H9 (cell line): ENCODE measurements around the gene TTC9. TPM values are rescaled to one million over a fixed set of nuclear protein-coding genes. Genes with fewer than 3 reads are reported as not detected.
A peak's percentile ranks its signal among the peaks of the same experiment; 100 is the strongest.

Experiments
- DNase-seq: peaks from one replicate; pipeline ENCODE4 v3.0.0-alpha.2; 2017
- H2AFZ ChIP-seq: one replicate; pipeline ENCODE4 v1.6.1; 2013; ENCODE audit warnings: mild to moderate bottlenecking, low read length, control low read depth, moderate library complexity
- H2AK5ac ChIP-seq: 2 replicates; pipeline ENCODE4 v1.6.1; 2013; ENCODE audit warnings: low read length, control low read depth, mixed read lengths; ENCODE audit not compliant: insufficient read length
- H2BK120ac ChIP-seq: one replicate; pipeline ENCODE4 v1.6.1; 2013; ENCODE audit warnings: low read depth, mild to moderate bottlenecking, low read length, control low read depth, inconsistent platforms; ENCODE audit not compliant: poor library complexity, severe bottlenecking
- H2BK12ac ChIP-seq: 2 replicates; pipeline ENCODE4 v1.6.1; 2013; ENCODE audit warnings: low read length, control low read depth, mixed read lengths, low read depth; ENCODE audit not compliant: insufficient read length
- H2BK15ac ChIP-seq: 2 replicates; pipeline ENCODE4 v1.6.1; 2013; ENCODE audit warnings: low read depth, low read length, control low read depth
- H2BK20ac ChIP-seq: one replicate; pipeline ENCODE4 v1.6.1; 2013; ENCODE audit warnings: low read depth, mild to moderate bottlenecking, low read length, control low read depth, inconsistent platforms; ENCODE audit not compliant: poor library complexity, severe bottlenecking
- H2BK5ac ChIP-seq: 2 replicates; pipeline ENCODE4 v1.6.1; 2013; ENCODE audit warnings: low read length, control low read depth, mixed read lengths; ENCODE audit not compliant: insufficient read length
- H3K14ac ChIP-seq: 2 replicates; pipeline ENCODE4 v1.6.1; 2013; ENCODE audit warnings: low read length, control low read depth; ENCODE audit not compliant: insufficient read depth
- H3K18ac ChIP-seq: 2 replicates; pipeline ENCODE4 v1.6.1; 2013; ENCODE audit warnings: low read depth, mild to moderate bottlenecking, mixed read lengths, low read length, control low read depth; ENCODE audit not compliant: insufficient read length
- H3K23ac ChIP-seq: 2 replicates; pipeline ENCODE4 v1.6.1; 2013; ENCODE audit warnings: low read length, control low read depth, mixed read lengths, low read depth; ENCODE audit not compliant: insufficient read length
- H3K23me2 ChIP-seq: 2 replicates; pipeline ENCODE4 v1.6.1; 2013; ENCODE audit warnings: low read depth, mild to moderate bottlenecking, mixed read lengths, low read length, control low read depth; ENCODE audit not compliant: insufficient read length, poor library complexity, severe bottlenecking
- H3K27ac ChIP-seq: 2 replicates; pipeline ENCODE4 v1.5.1; 2013; ENCODE audit warnings: low read length, control low read depth, mixed read lengths, low read depth; ENCODE audit not compliant: insufficient read length
- H3K27me3 ChIP-seq: 2 replicates; pipeline ENCODE4 v1.6.1; 2013; ENCODE audit warnings: low read length, control low read depth, inconsistent platforms; ENCODE audit not compliant: insufficient read depth
- H3K4ac ChIP-seq: 2 replicates; pipeline ENCODE4 v1.6.1; 2013; ENCODE audit warnings: low read depth, mild to moderate bottlenecking, control low read depth, inconsistent platforms, low read length, moderate library complexity
- H3K4me1 ChIP-seq: 2 replicates; pipeline ENCODE4 v1.6.1; 2013; ENCODE audit warnings: low read length, control low read depth, inconsistent platforms; ENCODE audit not compliant: insufficient read depth
- H3K4me2 ChIP-seq: 2 replicates; pipeline ENCODE4 v1.6.1; 2013; ENCODE audit warnings: low read length, control low read depth, mixed read lengths; ENCODE audit not compliant: insufficient read length, insufficient read depth
- H3K56ac ChIP-seq: 2 replicates; pipeline ENCODE4 v1.6.1; 2013; ENCODE audit warnings: low read depth, mild to moderate bottlenecking, mixed read lengths, low read length, control low read depth; ENCODE audit not compliant: insufficient read length
- H3K79me1 ChIP-seq: 2 replicates; pipeline ENCODE4 v1.6.1; 2013; ENCODE audit warnings: low read depth, mild to moderate bottlenecking, moderate library complexity, low read length, control low read depth, inconsistent platforms; ENCODE audit not compliant: insufficient read depth, poor library complexity, severe bottlenecking
- H3K79me2 ChIP-seq: 2 replicates; pipeline ENCODE4 v1.6.1; 2013; ENCODE audit warnings: low read length, control low read depth, inconsistent platforms; ENCODE audit not compliant: insufficient read depth
- H3K9ac ChIP-seq: 2 replicates; pipeline ENCODE4 v1.6.1; 2013; ENCODE audit warnings: low read length, control low read depth, mixed read lengths; ENCODE audit not compliant: insufficient read length; ENCODE audit errors: extremely low read depth
- H3K9me3 ChIP-seq: one replicate; pipeline ENCODE4 v1.6.1; 2013; ENCODE audit warnings: low read depth, low read length, inconsistent platforms; ENCODE audit not compliant: control insufficient read depth
- H3T11ph ChIP-seq: one replicate; pipeline ENCODE4 v1.6.1; 2013; ENCODE audit warnings: mild to moderate bottlenecking, low read length, control low read depth, inconsistent platforms
- H4K20me1 ChIP-seq: one replicate; pipeline ENCODE4 v1.6.1; 2013; ENCODE audit not compliant: control insufficient read depth, insufficient read length, insufficient read depth
- H4K5ac ChIP-seq: 2 replicates; pipeline ENCODE4 v1.6.1; 2013; ENCODE audit warnings: low read depth, mild to moderate bottlenecking, mixed read lengths, low read length, control low read depth; ENCODE audit not compliant: insufficient read length
- H4K8ac ChIP-seq: replicated peaks from 2 replicates; pipeline ENCODE4 v1.6.1; 2013; ENCODE audit warnings: low read length, control low read depth, mixed read lengths, low read depth; ENCODE audit not compliant: insufficient read length
- H4K91ac ChIP-seq: 2 replicates; pipeline ENCODE4 v1.6.1; 2013; ENCODE audit warnings: low read depth, mild to moderate bottlenecking, moderate library complexity, mixed read lengths, low read length, control low read depth; ENCODE audit not compliant: insufficient read length
- H3K27ac Mint-ChIP-seq, 3 experiments: 2 replicates in 2 of 3; 3 replicates in 1 of 3; pipeline ENCODE4 v1.8.0; 2020 to 2021; ENCODE audit warnings: mixed read lengths in 3 of 3, mild to moderate bottlenecking in 1 of 3, moderate library complexity in 1 of 3
- H3K27me3 Mint-ChIP-seq: 2 replicates; pipeline ENCODE4 v1.8.0; 2021; ENCODE audit warnings: low read depth, mild to moderate bottlenecking, moderate library complexity, mixed read lengths
- H3K36me3 Mint-ChIP-seq, 3 experiments: 2 replicates in 2 of 3; 3 replicates in 1 of 3; pipeline ENCODE4 v1.8.0; 2020 to 2021; ENCODE audit warnings: low read depth in 3 of 3, mixed read lengths in 3 of 3; ENCODE audit not compliant: insufficient read depth in 1 of 3
- H3K4me1 Mint-ChIP-seq, 2 experiments: 2 replicates each; pipeline ENCODE4 v1.8.0; 2020; ENCODE audit warnings: mixed read lengths in 2 of 2
- H3K4me3 Mint-ChIP-seq, 2 experiments: 2 replicates in 1 of 2; 3 replicates in 1 of 2; pipeline ENCODE4 v1.8.0; 2020 to 2021; ENCODE audit warnings: mild to moderate bottlenecking in 2 of 2, mixed read lengths in 2 of 2, moderate library complexity in 1 of 2
- H3K9me3 Mint-ChIP-seq, 2 experiments: 2 replicates in 1 of 2; 3 replicates in 1 of 2; pipeline ENCODE4 v1.8.0; 2020; ENCODE audit warnings: mild to moderate bottlenecking in 2 of 2, mixed read lengths in 2 of 2, moderate library complexity in 1 of 2
- CTCF ChIP-seq: fragments of 200-600 bp; sonication (generic); conservative IDR thresholded peaks from 3 replicates; pipeline ENCODE4 v1.8.0; 2021; ENCODE audit warnings: antibody characterized with exemption, mild to moderate bottlenecking
- WGBS: extraction: QIAGEN DNeasy Blood & Tissue Kit; methylation state at CpG from one replicate; pipeline ENCODE4 v1.1.7; 2013; ENCODE audit warnings: missing lambda C conversion rate, low lambda C conversion rate, mixed read lengths; ENCODE audit not compliant: insufficient read length; ENCODE audit errors: extremely low coverage; 5-methylcytosine and 5-hydroxymethylcytosine counted together
- total RNA-seq: library from RNA; stranded (reverse); gene quantifications from 2 replicates; pipeline ENCODE4 v1.2.1, GENCODE V29; 2021

Gene TTC9
- total RNA-seq, 1 experiment from 2014 or later: 17.4 TPM

- H4K20me1 ChIP-seq: no peaks in the 10 kb centered on the region
- no peak overlapping the region for H3K23ac ChIP-seq
- no peak overlapping the region for H4K5ac ChIP-seq
- no peak overlapping the region for H3K18ac ChIP-seq
- H3T11ph ChIP-seq: no peak overlapping the region
- no peaks in the 10 kb centered on the region for H3K9me3 Mint-ChIP-seq
- no peak for DNase-seq
- no peak overlapping the region for H2BK12ac ChIP-seq
- H3K14ac ChIP-seq: no peak overlapping the region
- H3K27ac Mint-ChIP-seq: 0 out of 7 replicates have a peak overlapping the region, but pooled peaks of 1 of the 3 experiments have one; percentile 29
- no CpG with 5 or more reads among the region's 6 CpGs for WGBS
- H3K4me2 ChIP-seq: no peak overlapping the region
- no peaks in the 10 kb centered on the region for H3K9me3 ChIP-seq
- peak overlapping the region; percentile 88 for H3K27ac ChIP-seq
- H2BK20ac ChIP-seq: peak overlapping the region; percentile 49
- no peak overlapping the region for H2BK15ac ChIP-seq
- peak overlapping the region; percentile 19 for H2BK120ac ChIP-seq
- H3K27me3 ChIP-seq: no peaks in the 10 kb centered on the region; the same call in 1 of the 2 replicates
- H3K36me3 Mint-ChIP-seq: peaks cover 20 to 35% (median 28%) of the 10 kb centered on the region in 3 experiments; a peak in 6 of 7 replicates
- peak overlapping the region in 1 of 2 experiments; percentile 47; a peak in 1 of 5 replicates for H3K4me3 Mint-ChIP-seq
- peaks cover 63 to 72% of the 10 kb centered on the region in 2 experiments for H3K4me1 Mint-ChIP-seq
- TF ChIP-seq CTCF: no peak
- H2AFZ ChIP-seq: no peak overlapping the region
- H3K79me1 ChIP-seq: no peaks in the 10 kb centered on the region
- H3K9ac ChIP-seq: no peak overlapping the region
- H3K56ac ChIP-seq: no peak overlapping the region
- no peak overlapping the region for H2AK5ac ChIP-seq
- no peak overlapping the region; the same call in 1 of the 2 replicates for H3K4ac ChIP-seq
- no peak overlapping the region for H4K91ac ChIP-seq
- H3K4me1 ChIP-seq: peaks cover 34% of the 10 kb centered on the region
- H3K23me2 ChIP-seq: no peaks in the 10 kb centered on the region
- peak overlapping the region; percentile 72 for H2BK5ac ChIP-seq
- H4K8ac ChIP-seq: no peak overlapping the region
- peaks cover 11% of the 10 kb centered on the region; the same call in 1 of the 2 replicates for H3K79me2 ChIP-seq
- no peaks in the 10 kb centered on the region for H3K27me3 Mint-ChIP-seq
Measured at GRCh38 chr14:70654632-70655031, 12.9 kb downstream of the TTC9 start.
